Glomerular visceral epithelial cell (primary cell): ENCODE data around the gene CPS1.
A peak's percentile ranks its signal among the peaks of the same experiment; 100 is the strongest.

Experiments used
- DNase-seq: peaks from one replicate; pipeline ENCODE4 v3.0.0-alpha.2; 2016; ENCODE audit errors: extremely low spot score

CPS1 gene

DNA sequence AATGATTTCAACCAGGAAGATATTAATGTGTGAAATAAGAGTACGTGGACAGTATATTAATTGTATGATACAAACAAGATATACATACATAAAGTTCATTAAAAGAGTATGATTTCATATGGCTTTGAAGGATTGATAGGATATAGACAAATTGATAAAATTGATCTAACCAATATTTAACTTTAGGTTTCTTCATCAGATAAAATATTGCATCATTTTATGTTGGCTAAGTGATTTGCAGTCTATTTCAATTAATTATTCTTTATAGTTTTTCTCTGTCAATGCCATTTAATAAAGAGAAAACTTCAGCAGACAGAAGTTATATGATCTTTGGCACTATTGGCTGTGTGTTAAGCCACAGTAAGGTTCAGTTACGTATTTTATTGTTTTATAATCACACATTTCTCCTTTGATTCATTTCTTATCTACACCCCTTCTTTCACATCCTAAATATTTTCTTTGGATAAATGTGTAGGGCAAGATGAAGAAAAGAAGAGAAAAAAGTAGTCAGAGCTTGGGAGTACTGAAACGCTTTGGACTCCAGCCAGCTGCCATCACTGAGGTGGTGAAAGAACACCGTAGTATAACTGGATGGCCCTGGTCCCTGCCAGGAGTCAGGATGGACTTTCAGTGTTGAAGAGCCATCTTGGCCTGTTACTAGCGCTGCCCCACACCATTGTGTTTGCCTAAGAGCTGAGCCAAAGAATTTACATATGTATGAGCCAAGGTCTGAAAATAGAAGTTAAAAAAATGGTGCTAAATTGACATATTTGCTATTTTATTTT is 9.8 kb upstream of the CPS1 start:
- DNase-seq, result no peak

DNA sequence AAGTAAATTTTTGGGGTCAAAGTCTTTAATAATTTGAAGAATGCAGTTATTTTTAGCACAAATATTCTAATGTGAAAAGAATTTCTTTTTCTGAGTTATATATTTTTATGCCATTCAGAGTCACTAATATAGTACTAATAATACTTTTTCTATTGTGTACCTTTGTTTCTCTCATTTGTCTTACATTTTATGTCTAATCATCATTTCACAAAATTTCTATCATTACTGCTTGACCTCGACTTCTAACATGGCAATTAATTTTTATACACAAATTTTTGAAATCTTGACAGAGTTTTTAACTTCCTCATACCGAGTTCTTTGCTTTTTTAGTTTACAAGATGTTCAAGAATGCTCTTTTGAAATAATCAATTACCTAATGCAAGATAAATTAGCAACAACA is 8.4 kb upstream of the CPS1 start:
- no peak for DNase-seq

DNA sequence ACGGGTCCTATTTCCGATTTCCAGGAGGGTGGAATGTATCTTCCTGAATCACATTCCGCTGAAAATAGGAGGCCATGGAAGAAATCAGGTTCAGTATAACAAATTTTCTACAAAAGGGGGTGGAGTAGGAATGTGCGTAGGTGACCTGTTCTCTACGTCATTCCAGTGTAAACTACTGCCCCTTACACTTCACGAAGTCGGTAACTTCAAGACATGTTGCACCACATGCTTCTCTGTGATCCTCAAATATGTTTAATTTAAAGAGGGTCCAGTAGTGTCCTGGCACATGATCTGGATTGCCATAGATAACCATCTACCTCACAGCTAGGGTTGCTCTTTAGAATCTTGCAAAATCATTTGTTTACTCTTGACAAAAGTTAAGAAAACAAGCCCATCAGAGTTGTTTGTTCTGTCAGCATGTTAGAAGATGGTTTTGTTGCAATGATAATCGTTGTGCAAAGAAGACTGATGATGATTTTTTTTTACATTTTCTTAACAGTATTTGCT is 7.5 kb upstream of the CPS1 start:
- DNase-seq, result no peak

DNA sequence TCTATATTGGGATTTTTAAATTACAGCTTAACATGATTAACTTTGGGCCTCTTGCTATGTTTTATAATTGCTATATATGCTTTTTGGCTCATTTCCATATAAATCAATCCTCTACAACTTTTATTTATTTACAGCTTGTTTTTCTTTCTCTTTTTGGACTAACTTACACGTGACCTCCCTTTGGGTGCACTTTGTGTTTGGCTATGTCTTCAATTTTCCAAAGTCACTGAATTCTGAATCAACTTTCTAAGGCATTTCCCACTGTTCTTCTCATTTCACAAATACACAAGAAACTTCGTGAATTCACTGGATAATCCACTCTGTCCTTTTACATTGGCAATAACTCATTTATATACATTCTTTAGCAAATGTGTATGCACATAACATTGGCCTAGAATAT is 5.4 kb upstream of the CPS1 start:
- DNase-seq, result no peak

DNA sequence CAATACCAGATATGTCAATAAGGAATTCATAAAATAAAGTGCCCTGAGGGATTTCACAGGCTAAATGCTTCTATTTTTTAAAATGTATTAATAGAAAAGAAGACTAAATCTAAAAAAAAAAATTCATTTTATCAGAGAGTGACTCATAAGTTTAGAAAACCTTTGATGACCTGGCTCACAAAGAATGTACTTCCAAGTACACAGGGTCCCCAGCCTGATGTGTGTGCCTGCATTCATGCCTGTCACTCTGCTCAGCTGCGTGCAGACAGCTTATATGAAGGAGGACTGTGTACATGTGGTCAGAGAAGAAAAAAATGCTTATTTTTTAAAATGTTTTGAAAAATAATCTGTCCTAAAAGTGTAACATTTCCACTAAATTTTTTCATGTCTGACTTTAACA is 3.0 kb upstream of the CPS1 start:
- peak; percentile 16 for DNase-seq

DNA sequence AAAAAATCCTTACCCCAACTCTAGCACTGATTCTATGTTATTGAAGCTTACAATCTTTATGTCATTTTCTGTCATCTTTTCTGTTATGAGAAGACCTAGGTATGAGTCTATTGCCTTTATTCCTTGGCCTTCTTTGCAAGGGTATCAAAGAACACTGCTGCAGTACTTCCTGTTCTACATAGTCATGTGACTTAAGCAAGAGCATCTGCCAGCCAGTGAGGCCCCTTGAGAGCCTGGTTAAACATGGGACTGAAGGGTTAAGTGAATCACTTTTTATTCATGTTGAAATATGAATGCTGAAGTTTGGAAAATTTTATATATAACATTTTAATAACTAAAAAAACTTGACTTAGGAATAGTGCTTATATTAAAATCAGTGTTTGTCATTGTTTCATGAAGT is 844 bp upstream of the CPS1 start:
- no peak for DNase-seq

DNA sequence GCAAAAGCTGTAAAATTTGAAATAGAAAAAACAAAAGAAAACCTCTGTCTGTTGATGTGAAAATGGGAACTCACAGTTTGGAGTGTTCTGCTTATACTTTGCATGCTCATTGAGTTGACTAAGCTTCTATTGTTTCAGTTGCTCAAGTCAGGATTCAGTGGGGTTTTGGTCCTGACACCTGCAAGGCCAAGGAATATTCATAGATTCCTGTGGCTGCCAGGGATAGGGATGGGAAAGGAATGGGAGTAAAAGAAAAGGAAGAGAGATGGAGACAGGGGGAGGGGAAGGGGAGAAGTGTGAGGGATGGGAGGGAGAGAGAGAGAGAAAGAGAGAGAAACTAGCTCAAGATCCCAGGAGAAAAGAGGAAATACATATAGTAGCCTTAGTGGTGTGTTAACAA is 1.3 kb downstream of the CPS1 start:
- DNase-seq, result no peak

DNA sequence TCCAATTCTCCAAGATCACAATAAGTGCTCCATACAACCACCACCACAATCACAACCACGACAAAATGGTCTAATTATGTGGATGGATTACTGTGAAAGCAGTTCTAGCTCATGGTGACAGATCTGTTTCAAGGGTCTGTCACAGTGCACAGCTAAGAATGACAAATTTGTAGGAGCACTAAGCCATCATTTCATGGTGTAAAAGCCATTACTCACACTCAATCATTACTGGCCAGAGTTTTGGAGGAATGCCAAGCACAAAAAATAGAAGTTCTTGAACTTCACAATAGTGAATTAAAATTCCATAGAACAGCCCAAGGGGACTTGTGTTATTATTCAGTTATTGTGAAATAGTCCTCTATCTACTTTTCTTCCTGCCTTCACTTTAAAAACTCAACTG is 2.3 kb downstream of the CPS1 start:
- DNase-seq, result peak; percentile 16

DNA sequence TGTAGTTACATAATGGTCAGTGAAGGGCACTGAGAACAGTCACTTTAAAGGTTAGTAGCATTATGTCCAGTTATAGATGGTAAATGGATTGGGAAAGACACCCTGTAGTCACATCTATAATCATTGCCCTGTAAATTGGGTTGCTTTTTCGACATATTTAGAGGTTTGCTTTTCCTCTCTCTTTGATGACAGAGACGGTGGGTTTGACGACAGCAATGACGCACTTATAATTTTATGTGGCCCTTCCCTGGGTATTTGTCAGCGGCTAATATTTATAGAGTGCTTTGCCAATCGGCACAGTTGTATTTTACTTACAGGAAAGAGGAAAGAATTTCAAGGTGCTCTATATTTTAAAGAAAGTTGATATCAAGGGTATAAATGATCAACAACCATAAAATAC is 2.8 kb downstream of the CPS1 start:
- no peak for DNase-seq

DNA sequence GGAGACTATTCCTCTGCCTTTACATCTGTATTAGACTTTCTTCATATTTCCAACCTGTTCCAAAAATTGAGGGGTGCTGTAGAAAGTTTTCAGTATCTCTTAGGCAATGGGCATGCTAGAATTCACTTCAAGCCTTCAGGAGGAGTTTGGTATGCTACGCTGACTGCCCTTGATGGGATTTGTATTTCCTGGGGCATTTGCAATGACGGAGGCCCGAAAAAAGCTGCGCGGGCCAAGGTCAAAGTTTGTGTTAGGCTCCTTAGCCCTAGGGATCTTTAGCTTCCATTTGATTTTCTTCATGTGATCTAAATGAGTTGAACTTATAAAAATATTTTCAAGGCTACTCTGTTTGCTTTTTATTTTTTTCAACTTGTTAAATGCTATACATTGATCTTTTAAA is 5.1 kb downstream of the CPS1 start:
- DNase-seq, result no peak

DNA sequence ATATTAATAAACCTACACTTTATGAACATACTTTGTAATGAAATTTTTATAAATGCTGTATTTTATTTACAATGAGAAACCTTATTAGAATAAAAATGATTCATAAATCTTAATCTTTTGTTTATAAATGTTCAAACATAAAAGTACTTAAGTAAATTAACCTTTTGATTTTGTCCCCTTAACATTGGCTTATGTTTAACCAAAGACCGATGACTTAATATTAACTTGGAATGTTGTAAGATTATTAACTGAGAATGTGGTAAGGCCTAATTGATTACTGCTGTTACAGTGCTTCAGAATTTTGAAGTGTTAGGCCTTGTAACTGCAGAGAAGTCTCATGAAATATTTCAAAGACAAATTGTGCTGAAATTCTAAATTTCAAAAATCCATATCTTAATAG is 5.7 kb downstream of the CPS1 start:
- no peak for DNase-seq

DNA sequence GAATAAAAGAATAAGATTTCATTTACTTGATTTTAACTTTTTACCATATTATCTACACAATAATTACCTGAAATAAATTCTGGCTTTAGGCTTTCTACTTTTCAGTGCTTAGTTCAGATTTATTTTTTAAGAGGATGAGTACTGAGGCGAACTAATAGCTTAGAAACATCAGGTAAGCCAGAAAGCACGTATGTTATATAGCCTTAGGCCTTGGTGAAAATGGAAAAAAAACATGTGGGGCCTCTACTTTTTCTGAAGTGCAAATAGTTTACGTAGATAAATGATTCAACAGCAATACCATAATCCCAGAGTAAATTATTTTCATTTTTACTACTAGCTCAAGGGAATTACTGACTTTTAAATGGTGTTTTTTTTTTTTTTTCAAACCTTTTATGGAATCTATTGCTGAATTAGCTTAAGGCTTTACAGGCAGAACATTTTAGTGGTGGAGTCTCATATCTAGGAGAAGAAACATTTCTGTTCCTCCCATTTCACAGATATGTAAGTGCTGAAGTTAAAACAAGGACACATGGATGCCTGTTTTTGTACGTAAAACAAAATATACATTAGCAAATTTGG is 6.2 kb downstream of the CPS1 start:
- no peak for DNase-seq

DNA sequence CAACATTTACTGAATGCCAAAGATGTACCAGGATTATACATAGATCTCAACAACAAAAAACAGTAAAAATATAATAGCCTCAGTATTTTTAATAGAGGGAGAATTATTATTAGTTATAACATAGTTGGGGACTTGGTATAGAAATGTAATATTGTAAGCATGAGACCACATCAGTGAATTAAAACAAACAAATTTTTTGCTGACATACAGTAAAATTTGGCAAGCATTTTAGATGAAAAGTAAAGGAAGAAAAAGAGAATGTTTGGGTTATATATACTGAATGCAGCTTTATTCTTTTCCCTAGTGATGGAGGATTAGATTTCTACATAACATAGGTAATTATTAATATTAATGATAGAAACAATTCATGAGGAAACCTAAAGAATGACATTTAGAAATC is 10.9 kb downstream of the CPS1 start:
- DNase-seq, result no peak

DNA sequence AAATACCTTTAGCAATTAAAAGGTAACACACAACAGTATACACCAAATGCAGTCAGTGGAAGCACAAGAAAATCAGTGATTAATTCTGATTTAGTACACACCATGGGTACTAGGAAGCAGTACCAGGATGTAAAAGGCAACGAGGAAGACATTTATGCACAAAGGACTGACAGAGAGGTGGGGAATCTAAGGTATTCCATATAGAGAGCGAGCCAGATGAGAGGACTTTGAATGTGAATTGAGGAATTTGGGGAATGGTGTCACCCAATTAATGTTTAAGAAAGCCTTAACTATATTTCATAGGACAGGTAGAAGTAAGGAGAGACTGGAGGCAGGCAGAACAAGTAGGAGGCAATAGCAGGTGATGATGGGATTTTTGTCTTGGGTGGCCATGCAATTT is 11.7 kb downstream of the CPS1 start:
- no peak for DNase-seq

DNA sequence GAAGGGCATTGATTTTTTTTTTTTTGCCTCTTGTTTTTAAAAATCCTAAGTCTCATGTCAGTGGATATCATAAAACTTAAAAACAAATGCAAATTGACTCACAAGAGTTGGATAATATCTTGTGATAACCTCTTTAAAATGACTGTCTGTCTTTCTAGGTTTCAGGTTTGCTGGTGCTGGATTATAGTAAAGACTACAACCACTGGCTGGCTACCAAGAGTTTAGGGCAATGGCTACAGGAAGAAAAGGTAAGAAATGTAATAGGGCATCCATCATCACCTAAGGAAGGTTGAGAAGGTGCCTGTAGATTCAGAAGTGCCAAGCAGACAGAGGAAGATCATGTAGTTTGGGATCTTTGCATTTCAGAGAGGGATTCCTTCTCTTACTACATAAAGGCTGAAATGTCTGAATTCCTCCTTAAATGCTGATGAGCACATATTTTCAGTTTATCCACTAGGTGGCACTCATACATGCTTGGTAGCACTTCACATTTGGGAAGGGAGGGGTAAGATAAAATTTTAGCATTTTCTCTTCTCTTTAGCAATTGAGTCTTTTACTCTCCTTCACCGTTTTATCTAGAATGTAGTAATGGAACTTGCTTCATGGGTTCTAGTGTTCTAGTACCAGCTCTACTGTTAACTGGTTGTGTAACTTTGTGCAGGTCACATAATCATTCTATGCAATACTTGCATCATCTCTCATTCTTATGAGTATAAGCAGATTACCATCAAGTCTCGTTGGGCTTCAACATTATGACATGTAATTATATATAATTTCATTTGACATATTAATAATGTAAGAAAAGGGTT is 21.1 kb downstream of the CPS1 start:
- peak; percentile 45 for DNase-seq

DNA sequence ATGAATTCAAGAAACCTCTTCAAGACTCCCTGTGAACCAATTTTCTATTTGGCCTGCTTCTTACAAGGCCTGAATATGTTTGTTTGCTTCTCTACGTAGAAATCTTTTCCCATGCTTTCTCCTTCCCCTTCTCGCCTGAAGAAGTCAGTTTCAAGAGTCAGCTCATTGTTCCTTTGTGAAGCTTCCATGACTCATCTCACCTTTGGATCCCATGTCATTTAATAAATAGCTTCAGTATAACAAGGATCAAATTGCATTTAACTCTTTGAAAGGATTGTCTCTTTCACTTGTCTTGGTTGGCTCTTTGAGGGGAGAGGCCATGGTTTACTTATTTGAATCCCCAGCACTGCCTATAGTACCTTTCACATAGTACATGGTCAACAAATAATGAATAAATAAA is 28.4 kb downstream of the CPS1 start:
- DNase-seq, result no peak

DNA sequence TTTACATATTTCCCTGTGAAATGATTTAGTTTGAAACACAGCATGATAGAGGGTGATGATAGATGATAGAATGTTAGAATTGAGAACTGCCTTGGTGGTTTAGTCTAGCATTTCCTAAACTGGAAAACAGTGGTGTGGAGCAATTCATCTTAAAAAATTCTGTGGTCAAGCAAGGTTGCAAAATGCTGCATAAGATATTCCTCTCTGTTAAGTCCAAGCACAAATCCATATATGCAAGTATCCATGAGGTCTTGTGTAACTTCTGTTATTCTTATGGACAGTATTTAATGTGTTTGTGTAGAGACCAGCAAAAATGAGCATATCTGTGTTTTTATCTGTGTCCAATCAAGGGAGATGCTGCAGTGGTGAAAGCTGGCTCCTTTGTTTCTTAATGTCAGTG is 30.0 kb downstream of the CPS1 start:
- no peak for DNase-seq

DNA sequence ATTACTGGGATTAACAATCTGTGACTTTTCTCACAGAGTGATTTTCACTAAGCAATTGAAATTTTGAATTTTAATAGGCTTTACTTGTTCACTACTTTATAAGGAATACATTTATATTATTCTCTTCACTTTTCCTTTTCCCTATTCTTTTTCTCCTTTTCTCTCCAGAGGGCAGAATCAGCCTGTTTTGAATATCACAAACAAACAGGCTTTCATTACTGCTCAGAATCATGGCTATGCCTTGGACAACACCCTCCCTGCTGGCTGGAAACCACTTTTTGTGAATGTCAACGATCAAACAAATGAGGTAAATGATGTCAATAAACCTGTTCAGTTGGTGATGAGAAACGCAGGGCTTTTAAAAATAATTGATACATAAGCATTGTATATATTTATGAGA is 35.3 kb downstream of the CPS1 start:
- DNase-seq, result no peak

DNA sequence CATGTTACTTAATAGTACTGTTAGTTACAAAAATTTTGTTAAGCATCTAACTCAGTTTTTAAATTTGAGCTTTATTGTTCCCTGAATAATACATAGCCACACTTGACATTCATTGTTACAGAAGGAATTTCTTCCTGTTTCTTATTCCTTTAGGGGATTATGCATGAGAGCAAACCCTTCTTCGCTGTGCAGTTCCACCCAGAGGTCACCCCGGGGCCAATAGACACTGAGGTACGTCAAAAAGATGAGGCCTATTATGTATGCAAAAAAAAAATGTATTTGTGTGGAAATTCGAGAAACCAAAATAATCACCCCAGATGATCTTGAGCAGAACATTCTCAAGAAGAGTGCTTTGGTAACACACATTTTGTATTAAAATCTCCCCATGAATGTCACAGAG is 36.3 kb downstream of the CPS1 start:
- DNase-seq, result no peak

DNA sequence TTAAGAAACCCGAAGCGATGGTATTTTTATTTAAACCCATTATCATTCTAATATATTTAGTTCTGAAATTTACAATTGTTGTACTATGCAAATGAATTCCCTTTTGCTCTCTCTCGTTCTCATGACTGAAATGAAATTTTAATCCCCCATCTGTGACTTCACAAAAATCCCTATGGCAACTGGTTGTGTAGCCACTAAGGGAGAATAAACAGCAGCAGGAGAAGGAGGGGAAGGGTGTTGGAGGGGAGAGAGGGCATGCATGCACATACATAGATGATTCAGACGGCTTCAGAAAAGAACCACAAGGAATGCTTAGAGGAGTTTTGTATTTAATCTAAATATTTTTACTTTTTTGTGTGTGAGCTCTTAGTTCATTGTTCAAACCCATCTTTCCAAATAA is 36.8 kb downstream of the CPS1 start:
- DNase-seq, result no peak

DNA sequence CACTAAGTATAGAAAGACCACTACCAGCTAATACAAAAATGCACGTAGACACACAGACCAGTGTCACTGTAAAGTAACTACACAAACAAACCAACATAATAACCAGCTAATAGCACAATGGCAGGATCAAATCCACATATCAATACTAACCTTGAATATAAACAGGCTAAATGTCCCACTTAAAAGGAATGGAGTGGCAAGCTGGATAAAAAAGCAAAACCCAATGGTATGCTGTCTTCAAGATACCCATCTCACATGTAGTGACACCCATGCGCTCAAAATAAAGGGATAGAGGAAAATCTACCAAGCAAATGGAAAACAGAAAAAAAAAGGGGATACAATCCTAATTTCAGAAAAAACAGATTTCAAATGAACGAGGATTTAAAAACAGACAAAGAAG is 41.8 kb downstream of the CPS1 start:
- DNase-seq, result no peak

DNA sequence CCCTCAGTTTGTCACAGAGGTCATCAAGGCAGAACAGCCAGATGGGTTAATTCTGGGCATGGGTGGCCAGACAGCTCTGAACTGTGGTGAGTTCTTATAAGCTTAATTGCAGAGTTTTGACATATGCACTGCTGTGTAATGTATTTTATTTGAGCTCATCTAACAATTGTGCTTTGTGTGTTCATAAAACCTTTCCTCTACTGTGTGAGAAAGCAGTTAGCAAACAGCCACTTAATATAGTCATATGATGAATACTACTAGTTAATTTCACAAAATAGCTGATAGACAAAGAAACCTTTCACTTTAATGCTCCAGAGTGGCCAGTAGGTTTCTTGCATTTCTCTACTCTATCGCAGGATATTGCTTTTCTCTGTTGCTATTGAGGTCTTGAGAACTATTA is 43.1 kb downstream of the CPS1 start:
- DNase-seq, result no peak

DNA sequence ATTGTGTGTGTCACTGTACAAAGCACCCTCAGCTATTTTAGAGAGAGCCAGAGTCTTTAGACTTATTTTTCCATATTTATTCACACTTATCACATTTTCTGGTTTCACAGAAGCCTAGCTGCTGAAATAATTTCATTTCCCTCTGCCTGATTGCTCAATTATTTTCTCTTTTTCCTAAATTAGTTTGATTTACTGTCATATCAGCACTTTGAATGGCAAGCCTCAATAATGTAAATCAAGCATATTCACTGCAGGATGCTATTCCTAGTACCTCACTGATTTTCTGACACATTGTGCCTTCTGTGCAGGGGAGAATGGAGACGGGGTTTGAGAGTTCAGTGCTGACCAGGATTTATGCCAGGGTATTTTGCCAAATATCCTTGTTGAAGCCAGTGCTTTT is 48.3 kb downstream of the CPS1 start:
- no peak for DNase-seq
